Prostate gland (tissue), 2 donors: ENCODE data around the gene DNAH5. TPM values are rescaled to one million over a fixed set of nuclear protein-coding genes. Genes with fewer than 3 reads are reported as not detected.

Source experiments
- DNase-seq: peaks from one replicate; pipeline ENCODE4 v3.0.0-alpha.2; 2019; ENCODE audit warnings: low spot score
- H3K27ac ChIP-seq, 2 donors: fragments of 200-600 bp; sonication (generic); 2 replicates each; pipeline ENCODE4 v1.5.1; 2017 to 2019
- H3K27me3 ChIP-seq: fragments of 200-600 bp; sonication (generic); replicated peaks from 2 replicates; pipeline ENCODE4 v1.5.1; 2019; ENCODE audit not compliant: insufficient read depth
- H3K36me3 ChIP-seq, 2 donors: fragments of 200-600 bp; sonication (generic); 1 replicate in 1 of 2; 2 replicates in 1 of 2; pipeline versions ENCODE4 v1.5.1 to v1.8.1; 2017 to 2019
- H3K4me1 ChIP-seq: fragments of 200-600 bp; sonication (generic); replicated peaks from 2 replicates; pipeline ENCODE4 v1.5.1; 2019
- H3K4me3 ChIP-seq, 2 donors: fragments of 200-600 bp; sonication (generic); 2 replicates each; pipeline ENCODE4 v1.5.1; 2017 to 2019
- H3K9me3 ChIP-seq: fragments of 200-600 bp; sonication (generic); 2 replicates; pipeline ENCODE4 v1.5.1; 2017
- POLR2A ChIP-seq: fragments of 450-650 bp; IDR thresholded peaks from one replicate; pipeline ENCODE4 v1.6.1; 2016; ENCODE audit warnings: antibody characterized with exemption, mild to moderate bottlenecking
- POLR2AphosphoS5 ChIP-seq: sonication (generic); formaldehyde crosslinking; IDR thresholded peaks from one replicate; pipeline ENCODE4 v1.6.1; 2017; ENCODE audit warnings: antibody characterized with exemption
- WGBS: methylation state at CpG from one replicate; pipeline ENCODE4 v1.1.5; 2018; 5-methylcytosine and 5-hydroxymethylcytosine counted together
- intact Hi-C: fragments of 100-400 bp; cut with DNase I; formaldehyde crosslinking; loops from one replicate; pipeline ENCODE4 v1.14.2; 2022
- total RNA-seq, 2 donors: library from RNA; depleted of rRNA; stranded (reverse); fragments of >200 nt; gene quantifications; one replicate each; pipeline ENCODE4 v1.1.0, GENCODE V29; 2016
- TF ChIP-seq, protein P1 (sequence below), 4 experiments: fragments of 200-600 bp in 2 of 4; fragments of 450-650 bp in 2 of 4; sonication (generic) in 2 of 4; IDR thresholded peaks; 1 replicate in 3 of 4; 2 replicates in 1 of 4; pipeline ENCODE4 v1.5.1; 2016 to 2019; ENCODE audit warnings: antibody characterized with exemption in 4 of 4, mild to moderate bottlenecking in 2 of 4, moderate library complexity in 2 of 4

Gene DNAH5
- total RNA-seq, 2 donors from 2014 or later: 3.7 to 6.8 TPM

GRCh38 chr5:13661272-13661671 is 283.2 kb downstream of the DNAH5 start:
- no peak overlapping the region for H3K4me3 ChIP-seq
- H3K4me1 ChIP-seq: no peaks in the 10 kb centered on the region
- H3K36me3 ChIP-seq: no peaks in the 10 kb centered on the region
- no peaks in the 10 kb centered on the region for H3K9me3 ChIP-seq
- intact Hi-C loops: no loop called here
- TF ChIP-seq, protein P1, sequence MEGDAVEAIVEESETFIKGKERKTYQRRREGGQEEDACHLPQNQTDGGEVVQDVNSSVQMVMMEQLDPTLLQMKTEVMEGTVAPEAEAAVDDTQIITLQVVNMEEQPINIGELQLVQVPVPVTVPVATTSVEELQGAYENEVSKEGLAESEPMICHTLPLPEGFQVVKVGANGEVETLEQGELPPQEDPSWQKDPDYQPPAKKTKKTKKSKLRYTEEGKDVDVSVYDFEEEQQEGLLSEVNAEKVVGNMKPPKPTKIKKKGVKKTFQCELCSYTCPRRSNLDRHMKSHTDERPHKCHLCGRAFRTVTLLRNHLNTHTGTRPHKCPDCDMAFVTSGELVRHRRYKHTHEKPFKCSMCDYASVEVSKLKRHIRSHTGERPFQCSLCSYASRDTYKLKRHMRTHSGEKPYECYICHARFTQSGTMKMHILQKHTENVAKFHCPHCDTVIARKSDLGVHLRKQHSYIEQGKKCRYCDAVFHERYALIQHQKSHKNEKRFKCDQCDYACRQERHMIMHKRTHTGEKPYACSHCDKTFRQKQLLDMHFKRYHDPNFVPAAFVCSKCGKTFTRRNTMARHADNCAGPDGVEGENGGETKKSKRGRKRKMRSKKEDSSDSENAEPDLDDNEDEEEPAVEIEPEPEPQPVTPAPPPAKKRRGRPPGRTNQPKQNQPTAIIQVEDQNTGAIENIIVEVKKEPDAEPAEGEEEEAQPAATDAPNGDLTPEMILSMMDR (IDR thresholded peaks at IDR 0.05): no peak
- TF ChIP-seq POLR2AphosphoS5: no peak
- TF ChIP-seq POLR2A: no peak
- H3K27ac ChIP-seq: no peak overlapping the region
- DNase-seq: no peak
- 23% methylated on average over 1 of the region's 1 CpG for WGBS
- H3K27me3 ChIP-seq: no peaks in the 10 kb centered on the region

DNA sequence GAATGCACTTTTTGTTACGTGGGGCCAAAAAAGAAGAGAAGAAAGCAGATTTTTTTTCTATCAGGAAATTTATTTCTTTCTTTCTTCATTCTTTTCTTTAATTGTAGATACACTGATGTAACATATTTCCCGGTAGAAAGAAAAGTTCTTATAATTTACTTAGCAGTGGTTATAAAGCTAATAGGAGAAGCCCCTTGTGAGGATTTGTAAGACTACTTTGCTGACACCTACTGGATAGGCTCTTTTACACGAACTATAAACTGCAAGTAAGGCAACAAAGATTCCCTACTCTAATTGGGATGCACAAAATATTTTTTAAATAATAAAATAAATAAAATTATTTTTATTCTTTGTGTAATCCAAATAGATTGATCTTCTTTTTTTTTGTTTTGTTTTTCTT is 284.4 kb downstream of the DNAH5 start:
- no peaks in the 10 kb centered on the region for H3K9me3 ChIP-seq
- DNase-seq: no peak

GRCh38 chr5:13659391-13659790 is 285.1 kb downstream of the DNAH5 start:
- Histone ChIP-seq H3K4me3 (no peak overlapping the region), H3K27ac (no peak overlapping the region), H3K4me1 (no peaks in the 10 kb centered on the region), H3K36me3 (no peaks in the 10 kb centered on the region), H3K27me3 (no peaks in the 10 kb centered on the region), H3K9me3 (no peaks in the 10 kb centered on the region)
- 73% methylated on average over 3 of the region's 3 CpGs for WGBS
- TF ChIP-seq POLR2A (no peak), POLR2AphosphoS5 (no peak)
- TF ChIP-seq, protein P1 (IDR thresholded peaks at IDR 0.05): no peak
- intact Hi-C loops: no loop called here
- no peak for DNase-seq

More for the DNA sequence above, 284.4 kb downstream of the DNAH5 start:
- H3K27me3 ChIP-seq: no peaks in the 10 kb centered on the region
- WGBS: 28% methylated on average over 3 of the region's 3 CpGs
- TF ChIP-seq, protein P1 (IDR thresholded peaks at IDR 0.05): no peak
- TF ChIP-seq POLR2AphosphoS5 (no peak), POLR2A (no peak)
- H3K4me3 ChIP-seq: no peak overlapping the region
- H3K27ac ChIP-seq: no peak overlapping the region
- no peaks in the 10 kb centered on the region for H3K4me1 ChIP-seq
- intact Hi-C loops: no loop called here
- no peaks in the 10 kb centered on the region for H3K36me3 ChIP-seq

GRCh38 chr5:13658761-13659160 is 285.7 kb downstream of the DNAH5 start:
- no peaks in the 10 kb centered on the region for H3K4me1 ChIP-seq
- H3K27me3 ChIP-seq: no peaks in the 10 kb centered on the region
- TF ChIP-seq POLR2AphosphoS5: no peak
- no peak for TF ChIP-seq POLR2A
- TF ChIP-seq, protein P1 (IDR thresholded peaks at IDR 0.05): no peak
- H3K9me3 ChIP-seq: no peaks in the 10 kb centered on the region
- no peak overlapping the region for H3K27ac ChIP-seq
- no peaks in the 10 kb centered on the region for H3K36me3 ChIP-seq
- H3K4me3 ChIP-seq: no peak overlapping the region
- intact Hi-C loops: no loop called here
- 85% methylated on average over 4 of the region's 4 CpGs for WGBS
- DNase-seq: no peak

- Histone ChIP-seq H3K9me3 (no peaks in the 10 kb centered on the region), H3K27me3 (no peaks in the 10 kb centered on the region), H3K27ac (no peak overlapping the region), H3K4me1 (no peaks in the 10 kb centered on the region), H3K4me3 (no peak overlapping the region), H3K36me3 (no peaks in the 10 kb centered on the region)
- DNase-seq: no peak
- intact Hi-C loops: no loop called here
- TF ChIP-seq POLR2A: no peak
- TF ChIP-seq, protein P1 (IDR thresholded peaks at IDR 0.05): no peak
- TF ChIP-seq POLR2AphosphoS5: no peak
- 94% methylated on average over 1 of the region's 1 CpG for WGBS
These were observed 286.3 kb downstream of the DNAH5 start for GRCh38 chr5:13658152-13658551.
